RWPE1 (cell line): ENCODE measurements around the gene RERE.

Experiments used
- CTCF ChIA-PET: fragments of 350-600 bp; sonication (Branson Sonifier 250); formaldehyde crosslinking; extraction: SDS; loops from one replicate; lab custom pipeline; 2021; lab: Yijun Ruan, JAX
- POLR2A ChIA-PET: fragments of 400-600 bp; formaldehyde crosslinking; extraction: SDS; loops from one replicate; lab custom pipeline; 2020; ENCODE audit warnings: antibody characterized with exemption; ENCODE audit not compliant: low non-redundant PET; lab: Yijun Ruan, JAX
- DNase-seq: peaks from one replicate; pipeline ENCODE4 v3.0.0; 2012; ENCODE audit warnings: low spot score
- H3K27ac ChIP-seq: fragments of 450-650 bp; 2 replicates; pipeline ENCODE4 v1.5.1; 2017
- TF ChIP-seq, protein P1 (sequence below): fragments of 450-650 bp; conservative IDR thresholded peaks from 2 replicates; pipeline ENCODE4 v1.5.1; 2017; ENCODE audit warnings: low read depth, mild to moderate bottlenecking

The RERE gene

DNA sequence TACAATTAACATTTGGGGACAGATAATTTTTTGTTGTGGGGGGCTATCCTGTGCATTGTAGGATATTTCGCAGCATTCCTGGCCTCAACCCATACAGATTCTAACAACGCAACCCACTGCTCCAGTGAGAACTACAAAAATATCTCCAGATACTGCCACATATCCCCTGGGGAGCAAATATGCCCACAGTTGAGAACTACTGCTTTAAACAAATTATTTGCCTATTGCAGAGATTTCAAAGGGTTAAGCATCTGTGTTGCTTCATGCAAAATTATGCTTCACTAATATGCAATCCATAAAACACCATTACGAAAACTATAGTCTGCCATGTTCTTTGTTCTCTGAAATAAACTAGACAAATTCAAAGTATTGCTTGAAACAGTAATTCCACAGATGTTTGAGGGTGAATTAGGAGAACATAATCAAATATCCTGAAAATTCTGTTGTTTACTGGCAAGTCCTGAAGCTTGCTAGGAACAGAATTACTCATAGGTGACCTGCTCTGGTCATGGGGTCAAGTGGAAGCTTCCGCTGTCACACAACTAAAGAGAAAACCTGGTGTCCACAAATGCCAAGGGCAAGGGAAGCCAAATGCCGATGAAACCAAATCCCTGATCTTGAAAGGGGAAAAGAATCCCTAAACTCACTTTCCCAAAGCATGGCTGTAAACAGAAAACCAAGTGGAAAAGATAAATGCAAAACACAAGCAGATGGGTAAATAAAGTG lies 149.4 kb downstream of the RERE start:
- DNase-seq = no peak
- TF ChIP-seq, protein P1, sequence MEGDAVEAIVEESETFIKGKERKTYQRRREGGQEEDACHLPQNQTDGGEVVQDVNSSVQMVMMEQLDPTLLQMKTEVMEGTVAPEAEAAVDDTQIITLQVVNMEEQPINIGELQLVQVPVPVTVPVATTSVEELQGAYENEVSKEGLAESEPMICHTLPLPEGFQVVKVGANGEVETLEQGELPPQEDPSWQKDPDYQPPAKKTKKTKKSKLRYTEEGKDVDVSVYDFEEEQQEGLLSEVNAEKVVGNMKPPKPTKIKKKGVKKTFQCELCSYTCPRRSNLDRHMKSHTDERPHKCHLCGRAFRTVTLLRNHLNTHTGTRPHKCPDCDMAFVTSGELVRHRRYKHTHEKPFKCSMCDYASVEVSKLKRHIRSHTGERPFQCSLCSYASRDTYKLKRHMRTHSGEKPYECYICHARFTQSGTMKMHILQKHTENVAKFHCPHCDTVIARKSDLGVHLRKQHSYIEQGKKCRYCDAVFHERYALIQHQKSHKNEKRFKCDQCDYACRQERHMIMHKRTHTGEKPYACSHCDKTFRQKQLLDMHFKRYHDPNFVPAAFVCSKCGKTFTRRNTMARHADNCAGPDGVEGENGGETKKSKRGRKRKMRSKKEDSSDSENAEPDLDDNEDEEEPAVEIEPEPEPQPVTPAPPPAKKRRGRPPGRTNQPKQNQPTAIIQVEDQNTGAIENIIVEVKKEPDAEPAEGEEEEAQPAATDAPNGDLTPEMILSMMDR = no peak
- POLR2A ChIA-PET = no interaction called here
- H3K27ac ChIP-seq = no peak overlapping the region
- CTCF ChIA-PET = no interaction called here

DNA sequence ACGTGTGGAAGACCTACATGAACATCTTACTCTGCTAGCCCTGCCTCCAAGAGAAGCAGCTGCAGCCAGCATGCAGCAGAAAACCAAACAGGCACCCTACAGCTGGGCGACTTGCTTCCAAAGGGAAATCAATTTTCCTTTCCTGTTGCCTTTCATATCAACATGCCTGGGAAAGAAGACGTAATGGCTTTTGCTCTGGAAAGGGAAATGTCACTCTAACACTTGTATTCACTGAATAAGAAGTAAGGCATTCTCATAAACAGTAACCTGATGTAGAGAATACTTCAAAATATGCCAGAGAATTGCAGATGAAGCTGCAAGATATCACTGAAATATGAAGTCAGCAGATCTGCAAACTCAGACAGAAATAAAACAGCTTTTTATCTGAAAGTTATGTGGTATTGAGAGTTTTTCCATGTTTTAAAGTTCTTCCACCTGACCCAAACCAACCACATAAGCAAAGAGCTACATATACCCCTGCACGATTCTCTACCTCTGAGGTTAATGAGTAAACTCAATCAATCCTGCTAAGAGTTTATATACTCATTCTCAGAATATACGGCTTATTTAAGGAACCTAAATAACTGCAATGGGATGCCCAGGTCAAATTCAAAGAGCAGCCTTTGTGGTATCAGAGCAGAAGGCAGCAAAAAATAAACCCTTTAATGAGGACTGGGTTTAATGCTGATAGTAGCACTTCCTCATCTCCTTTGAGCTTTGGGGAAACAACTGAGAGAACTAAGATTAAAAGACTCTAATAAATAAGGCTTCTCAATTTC lies 150.9 kb downstream of the RERE start:
- TF ChIP-seq, protein P1 = no peak
- DNase-seq = no peak
- H3K27ac ChIP-seq = no peak overlapping the region
- POLR2A ChIA-PET = interaction anchor here (0.6 kb wide), 1 partner anchor 227 kb away, joined by 3 read pairs; no protein-coding TSS in a partner anchor
- CTCF ChIA-PET = no interaction called here

DNA sequence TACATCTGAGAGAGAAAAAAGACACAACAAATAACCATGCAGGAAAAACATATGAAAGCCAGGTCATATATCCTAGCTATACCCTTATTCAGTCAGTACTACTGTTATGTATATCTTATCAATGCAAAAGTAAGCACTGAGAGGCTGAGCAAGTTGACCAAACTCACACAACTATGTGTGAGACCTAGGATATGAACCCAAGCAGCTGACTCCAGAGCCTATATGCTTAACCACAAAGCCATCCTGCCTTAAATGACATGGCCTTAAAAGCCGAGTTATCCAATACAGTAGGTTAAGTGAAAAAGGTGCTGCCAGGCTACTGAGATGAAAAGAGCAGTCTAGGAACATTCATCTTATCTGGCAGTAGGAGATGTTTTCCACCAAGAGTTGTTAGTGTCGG lies 151.6 kb downstream of the RERE start:
- CTCF ChIA-PET = no interaction called here
- TF ChIP-seq, protein P1 = no peak
- POLR2A ChIA-PET = no interaction called here
- no peak overlapping the region for H3K27ac ChIP-seq
- DNase-seq = no peak

DNA sequence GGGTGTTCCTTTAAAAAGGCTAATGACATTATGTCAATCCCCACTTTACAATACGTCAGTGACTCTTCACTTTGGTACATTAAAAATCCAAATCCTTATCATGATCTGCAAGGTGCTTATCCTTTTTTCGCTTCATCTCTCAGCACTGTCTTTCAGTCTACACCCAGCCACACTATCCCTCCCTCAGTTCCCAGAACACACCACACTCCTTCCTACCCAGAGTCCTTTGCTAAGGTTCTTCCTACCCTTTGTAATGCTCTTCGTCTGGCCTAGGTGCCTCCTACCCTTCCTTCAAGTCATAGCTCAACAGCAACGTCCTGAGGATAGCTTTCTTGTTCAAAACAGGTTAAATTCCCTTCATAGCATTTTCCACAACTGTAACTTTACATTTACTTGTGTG lies 152.6 kb downstream of the RERE start:
- CTCF ChIA-PET = no interaction called here
- no peak for DNase-seq
- TF ChIP-seq, protein P1 = no peak
- no peak overlapping the region for H3K27ac ChIP-seq
- POLR2A ChIA-PET = no interaction called here

DNA sequence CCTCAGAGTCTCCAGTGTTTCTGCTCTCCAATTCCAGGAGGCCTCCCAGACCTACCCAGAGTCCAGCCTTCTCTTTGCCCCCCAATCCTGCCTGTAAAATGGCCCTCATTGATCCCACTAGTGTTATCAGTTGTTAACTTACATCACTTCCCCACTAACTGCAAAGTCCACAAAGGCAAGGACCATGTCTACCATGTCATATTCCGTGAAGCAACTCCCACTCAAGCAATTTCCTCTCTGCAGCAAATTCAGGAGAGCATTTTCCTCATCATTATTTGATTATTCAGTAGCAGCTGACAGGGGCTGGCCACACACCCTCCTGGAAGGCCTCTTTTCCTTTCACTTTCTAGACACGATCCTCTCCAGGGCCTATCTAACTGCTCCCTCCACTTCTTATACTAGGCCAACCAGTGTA lies 153.5 kb downstream of the RERE start:
- peak overlapping the region; percentile 27; the same call in 1 of the 2 replicates for H3K27ac ChIP-seq
- POLR2A ChIA-PET = no interaction called here
- DNase-seq = no peak
- CTCF ChIA-PET = interaction anchor here (0.8 kb wide), 1 partner anchor 63 kb away, joined by 4 read pairs; no protein-coding TSS in a partner anchor
- TF ChIP-seq, protein P1 = no peak

DNA sequence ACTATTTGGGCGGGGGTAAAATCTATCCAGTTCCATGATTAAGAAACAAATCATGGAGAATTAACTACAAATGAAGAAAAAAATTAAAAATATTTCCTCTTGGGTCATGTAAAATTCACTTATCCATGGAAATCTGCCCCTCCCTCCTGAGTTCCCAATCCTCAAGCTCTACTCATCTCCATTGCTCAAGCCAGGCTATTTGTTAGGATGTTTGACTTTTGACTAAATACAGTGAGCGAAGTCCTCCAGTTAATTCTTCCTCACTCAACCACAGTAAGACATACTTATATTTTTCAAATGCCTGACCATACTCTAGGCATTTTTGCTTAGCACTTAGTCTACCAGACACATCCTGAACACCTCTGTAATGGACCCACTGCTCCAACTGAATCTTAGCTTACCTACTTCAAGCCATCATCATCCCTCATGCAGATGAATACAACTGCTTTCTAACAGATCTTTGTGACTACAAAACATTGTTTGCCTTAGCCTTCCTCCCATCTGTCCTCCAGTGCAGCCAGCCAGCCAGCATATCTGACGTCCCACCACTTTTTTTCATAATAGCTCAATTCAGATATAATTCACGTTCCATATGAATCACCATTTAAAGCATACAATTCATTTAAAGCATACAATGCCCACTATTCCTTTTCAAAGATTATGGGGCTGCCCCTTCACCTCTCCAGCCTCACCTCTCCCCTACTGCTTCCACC lies 154.2 kb downstream of the RERE start:
- TF ChIP-seq, protein P1 = no peak
- CTCF ChIA-PET = interaction anchor here (0.8 to 1.8 kb wide), 2 partner anchors 8 to 64 kb away, joined by 4 to 5 read pairs; no protein-coding TSS in a partner anchor
- peak overlapping the region; percentile 27; the same call in 1 of the 2 replicates for H3K27ac ChIP-seq
- DNase-seq = no peak
- POLR2A ChIA-PET = no interaction called here
